H1 (cell line): ENCODE measurements around the gene PSMC3IP.

Experiments used
- ASH2L ChIP-seq: fragments of 200-600, 300-600 bp; sonication (generic); IDR thresholded peaks from one replicate; pipeline ENCODE4 v1.7.1; 2017; ENCODE audit warnings: low read length
- CBX5 ChIP-seq: fragments of 300-800, 300-1000 bp; sonication (generic); IDR thresholded peaks from 2 replicates; pipeline ENCODE4 v1.7.1; 2016; ENCODE audit warnings: antibody characterized with exemption, low read length, low read depth
- CHD1 ChIP-seq: IDR thresholded peaks from 2 replicates; pipeline ENCODE4 v1.6.1; 2012; ENCODE audit warnings: low read depth, low read length, improper control_type of control experiment
- CREB1 ChIP-seq: IDR thresholded peaks from 2 replicates; pipeline ENCODE4 v1.6.1; 2012; ENCODE audit warnings: inconsistent platforms
- EP300 ChIP-seq, 2 experiments: IDR thresholded peaks; 1 replicate in 1 of 2; 2 replicates in 1 of 2; pipeline ENCODE4 v1.6.1; 2011 to 2012; ENCODE audit warnings: low read depth in 2 of 2, low read length in 2 of 2, mild to moderate bottlenecking in 2 of 2, borderline replicate concordance in 1 of 2, inconsistent platforms in 1 of 2, moderate library complexity in 1 of 2
- EZH2 ChIP-seq: fragments of 200-600 bp; sonication (generic); IDR thresholded peaks from 2 replicates; pipeline ENCODE4 v1.7.1; 2012; ENCODE audit warnings: low read depth, mild to moderate bottlenecking, moderate library complexity, low read length, inconsistent platforms; ENCODE audit not compliant: severe bottlenecking
- HDAC2 ChIP-seq, 2 experiments: fragments of 300-600 bp in 1 of 2; sonication (generic) in 1 of 2; IDR thresholded peaks; 2 replicates each; pipeline ENCODE4 v1.6.1; 2011 to 2012; ENCODE audit warnings: low read depth in 2 of 2, low read length in 2 of 2, mild to moderate bottlenecking in 2 of 2, moderate library complexity in 2 of 2, borderline replicate concordance in 1 of 2, inconsistent platforms in 1 of 2
- POLR2A ChIP-seq, 2 experiments: IDR thresholded peaks; 1 replicate in 1 of 2; 2 replicates in 1 of 2; pipeline ENCODE4 v1.6.1; 2011; ENCODE audit warnings: low read depth in 2 of 2, low read length in 2 of 2, mild to moderate bottlenecking in 2 of 2; ENCODE audit errors: control extremely low read depth in 1 of 2
- SIN3A ChIP-seq, 2 experiments: IDR thresholded peaks in 1 of 2; conservative IDR thresholded peaks in 1 of 2; 2 replicates each; pipeline ENCODE4 v1.6.1; 2011 to 2012; ENCODE audit warnings: low read length in 2 of 2, improper control_type of control experiment in 1 of 2, low read depth in 1 of 2, mild to moderate bottlenecking in 1 of 2
- SP1 ChIP-seq: IDR thresholded peaks from 2 replicates; pipeline ENCODE4 v1.6.1; 2011; ENCODE audit warnings: low read depth, low read length
- SUZ12 ChIP-seq: fragments of 200-600 bp; sonication (generic); IDR thresholded peaks from 2 replicates; pipeline ENCODE4 v1.6.1; 2012; ENCODE audit warnings: mild to moderate bottlenecking, inconsistent platforms, low read length, moderate library complexity, mixed read lengths
- TAF1 ChIP-seq: IDR thresholded peaks from 2 replicates; pipeline ENCODE4 v1.6.1; 2011; ENCODE audit warnings: mild to moderate bottlenecking, low read depth, low read length
- TF ChIP-seq, protein P1 (sequence below), 3 experiments: IDR thresholded peaks; 1 replicate in 2 of 3; 2 replicates in 1 of 3; pipeline versions ENCODE4 v1.5.1 to v1.6.1; 2011; ENCODE audit warnings: low read length in 3 of 3, mild to moderate bottlenecking in 3 of 3, inconsistent platforms in 2 of 3, low read depth in 1 of 3, moderate library complexity in 1 of 3; ENCODE audit not compliant: insufficient read depth in 1 of 3; ENCODE audit errors: control extremely low read depth in 1 of 3
- TF ChIP-seq, protein P2 (sequence below): IDR thresholded peaks from 2 replicates; pipeline ENCODE4 v1.6.1; 2012; ENCODE audit warnings: low read length, inconsistent platforms

GRCh38 chr17:42571435-42572225, 5.9 kb downstream of the PSMC3IP start:
- TF ChIP-seq ASH2L: no peak
- no peak for TF ChIP-seq EP300 (IDR thresholded peaks at IDR 0.05; ENCODE audit: borderline replicate concordance in 1 of 2, low read depth in 2 of 2, low read length in 2 of 2)
- TF ChIP-seq, protein P1, sequence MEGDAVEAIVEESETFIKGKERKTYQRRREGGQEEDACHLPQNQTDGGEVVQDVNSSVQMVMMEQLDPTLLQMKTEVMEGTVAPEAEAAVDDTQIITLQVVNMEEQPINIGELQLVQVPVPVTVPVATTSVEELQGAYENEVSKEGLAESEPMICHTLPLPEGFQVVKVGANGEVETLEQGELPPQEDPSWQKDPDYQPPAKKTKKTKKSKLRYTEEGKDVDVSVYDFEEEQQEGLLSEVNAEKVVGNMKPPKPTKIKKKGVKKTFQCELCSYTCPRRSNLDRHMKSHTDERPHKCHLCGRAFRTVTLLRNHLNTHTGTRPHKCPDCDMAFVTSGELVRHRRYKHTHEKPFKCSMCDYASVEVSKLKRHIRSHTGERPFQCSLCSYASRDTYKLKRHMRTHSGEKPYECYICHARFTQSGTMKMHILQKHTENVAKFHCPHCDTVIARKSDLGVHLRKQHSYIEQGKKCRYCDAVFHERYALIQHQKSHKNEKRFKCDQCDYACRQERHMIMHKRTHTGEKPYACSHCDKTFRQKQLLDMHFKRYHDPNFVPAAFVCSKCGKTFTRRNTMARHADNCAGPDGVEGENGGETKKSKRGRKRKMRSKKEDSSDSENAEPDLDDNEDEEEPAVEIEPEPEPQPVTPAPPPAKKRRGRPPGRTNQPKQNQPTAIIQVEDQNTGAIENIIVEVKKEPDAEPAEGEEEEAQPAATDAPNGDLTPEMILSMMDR (IDR thresholded peaks at IDR 0.05; ENCODE audit: control extremely low read depth in 1 of 3, insufficient read depth in 1 of 3, low read depth in 1 of 3, low read length in 3 of 3): no peak
- TF ChIP-seq SUZ12: no peak
- TF ChIP-seq POLR2A (IDR thresholded peaks at IDR 0.05; ENCODE audit: control extremely low read depth in 1 of 2, low read depth in 2 of 2, low read length in 2 of 2): no peak
- TF ChIP-seq SIN3A (conservative IDR thresholded peaks at IDR 0.05 in 1 of 2, IDR thresholded peaks at IDR 0.05 in 1 of 2; ENCODE audit: low read depth in 1 of 2, low read length in 2 of 2): no peak
- TF ChIP-seq CBX5: no peak
- TF ChIP-seq, protein P2, sequence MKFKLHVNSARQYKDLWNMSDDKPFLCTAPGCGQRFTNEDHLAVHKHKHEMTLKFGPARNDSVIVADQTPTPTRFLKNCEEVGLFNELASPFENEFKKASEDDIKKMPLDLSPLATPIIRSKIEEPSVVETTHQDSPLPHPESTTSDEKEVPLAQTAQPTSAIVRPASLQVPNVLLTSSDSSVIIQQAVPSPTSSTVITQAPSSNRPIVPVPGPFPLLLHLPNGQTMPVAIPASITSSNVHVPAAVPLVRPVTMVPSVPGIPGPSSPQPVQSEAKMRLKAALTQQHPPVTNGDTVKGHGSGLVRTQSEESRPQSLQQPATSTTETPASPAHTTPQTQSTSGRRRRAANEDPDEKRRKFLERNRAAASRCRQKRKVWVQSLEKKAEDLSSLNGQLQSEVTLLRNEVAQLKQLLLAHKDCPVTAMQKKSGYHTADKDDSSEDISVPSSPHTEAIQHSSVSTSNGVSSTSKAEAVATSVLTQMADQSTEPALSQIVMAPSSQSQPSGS: no peak
- no peak for TF ChIP-seq CHD1
- no peak for TF ChIP-seq SP1
- no peak for TF ChIP-seq TAF1
- TF ChIP-seq HDAC2 (IDR thresholded peaks at IDR 0.05; ENCODE audit: borderline replicate concordance in 1 of 2, low read depth in 2 of 2, low read length in 2 of 2): no peak
- TF ChIP-seq CREB1: no peak
- no peak for TF ChIP-seq EZH2
